ENCODE results near the gene TMEM31.

DNA sequence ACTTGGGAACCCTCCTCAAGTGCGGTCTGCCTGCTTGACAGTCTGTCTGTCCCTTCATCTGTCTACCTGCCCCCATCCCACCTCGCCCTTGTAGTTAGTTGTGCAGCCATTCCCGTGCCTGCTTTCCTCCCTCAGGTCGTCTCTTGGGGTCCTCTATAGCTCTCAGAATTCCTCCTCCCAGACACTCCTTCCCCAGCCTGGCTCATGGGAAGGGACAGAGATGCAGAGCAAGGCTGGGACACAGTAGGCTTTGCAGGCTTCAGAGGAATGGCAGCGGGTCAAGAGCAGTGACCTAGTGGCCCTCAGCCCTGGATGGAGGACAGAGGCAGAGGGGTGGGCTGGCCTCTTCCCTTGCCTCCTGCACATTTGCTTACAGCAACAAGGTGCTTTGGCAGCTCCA is 18.3 kb downstream of the TMEM31 start:
- TF ChIP-seq, protein P1, sequence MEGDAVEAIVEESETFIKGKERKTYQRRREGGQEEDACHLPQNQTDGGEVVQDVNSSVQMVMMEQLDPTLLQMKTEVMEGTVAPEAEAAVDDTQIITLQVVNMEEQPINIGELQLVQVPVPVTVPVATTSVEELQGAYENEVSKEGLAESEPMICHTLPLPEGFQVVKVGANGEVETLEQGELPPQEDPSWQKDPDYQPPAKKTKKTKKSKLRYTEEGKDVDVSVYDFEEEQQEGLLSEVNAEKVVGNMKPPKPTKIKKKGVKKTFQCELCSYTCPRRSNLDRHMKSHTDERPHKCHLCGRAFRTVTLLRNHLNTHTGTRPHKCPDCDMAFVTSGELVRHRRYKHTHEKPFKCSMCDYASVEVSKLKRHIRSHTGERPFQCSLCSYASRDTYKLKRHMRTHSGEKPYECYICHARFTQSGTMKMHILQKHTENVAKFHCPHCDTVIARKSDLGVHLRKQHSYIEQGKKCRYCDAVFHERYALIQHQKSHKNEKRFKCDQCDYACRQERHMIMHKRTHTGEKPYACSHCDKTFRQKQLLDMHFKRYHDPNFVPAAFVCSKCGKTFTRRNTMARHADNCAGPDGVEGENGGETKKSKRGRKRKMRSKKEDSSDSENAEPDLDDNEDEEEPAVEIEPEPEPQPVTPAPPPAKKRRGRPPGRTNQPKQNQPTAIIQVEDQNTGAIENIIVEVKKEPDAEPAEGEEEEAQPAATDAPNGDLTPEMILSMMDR (IDR thresholded peaks at IDR 0.05; ENCODE audit: control extremely low read depth in 1 of 3, insufficient read depth in 1 of 3, low read depth in 1 of 3, low read length in 3 of 3): no peak
- TF ChIP-seq SP4 (IDR thresholded peaks at IDR 0.05; ENCODE audit: low read length) (no peak), TEAD4 (IDR thresholded peaks at IDR 0.05; ENCODE audit: low read depth, low read length) (no peak), TAF1 (IDR thresholded peaks at IDR 0.05; ENCODE audit: low read depth, low read length) (no peak), SIX5 (IDR thresholded peaks at IDR 0.05; ENCODE audit: low read depth, low read length) (no peak), GABPA (IDR thresholded peaks at IDR 0.05; ENCODE audit: borderline replicate concordance, insufficient read depth, low read length) (no peak), JUN (IDR thresholded peaks at IDR 0.05; ENCODE audit: low read depth, low read length) (no peak), FOSL1 (IDR thresholded peaks at IDR 0.05; ENCODE audit: insufficient read depth, low read depth, low read length) (no peak), CREB1 (IDR thresholded peaks at IDR 0.05) (no peak), CHD2 (IDR thresholded peaks at IDR 0.05; ENCODE audit: low read length) (no peak), USF2 (IDR thresholded peaks at IDR 0.05; ENCODE audit: low read length) (no peak)
- TF ChIP-seq, protein P2, sequence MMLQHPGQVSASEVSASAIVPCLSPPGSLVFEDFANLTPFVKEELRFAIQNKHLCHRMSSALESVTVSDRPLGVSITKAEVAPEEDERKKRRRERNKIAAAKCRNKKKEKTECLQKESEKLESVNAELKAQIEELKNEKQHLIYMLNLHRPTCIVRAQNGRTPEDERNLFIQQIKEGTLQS (IDR thresholded peaks at IDR 0.05; ENCODE audit: insufficient read depth, low read depth, low read length): no peak
- TF ChIP-seq, protein P3, sequence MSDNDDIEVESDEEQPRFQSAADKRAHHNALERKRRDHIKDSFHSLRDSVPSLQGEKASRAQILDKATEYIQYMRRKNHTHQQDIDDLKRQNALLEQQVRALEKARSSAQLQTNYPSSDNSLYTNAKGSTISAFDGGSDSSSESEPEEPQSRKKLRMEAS (IDR thresholded peaks at IDR 0.05): no peak
